H9 (cell line): ENCODE measurements around the gene ROBO1. TPM values are rescaled to one million over a fixed set of nuclear protein-coding genes. Genes with fewer than 3 reads are reported as not detected.

ENCODE experiments used
- DNase-seq: peaks from one replicate; pipeline ENCODE4 v3.0.0-alpha.2; 2017
- H2AFZ ChIP-seq: one replicate; pipeline ENCODE4 v1.6.1; 2013; ENCODE audit warnings: mild to moderate bottlenecking, low read length, control low read depth, moderate library complexity
- H2AK5ac ChIP-seq: 2 replicates; pipeline ENCODE4 v1.6.1; 2013; ENCODE audit warnings: low read length, control low read depth, mixed read lengths; ENCODE audit not compliant: insufficient read length
- H2BK120ac ChIP-seq: one replicate; pipeline ENCODE4 v1.6.1; 2013; ENCODE audit warnings: low read depth, mild to moderate bottlenecking, low read length, control low read depth, inconsistent platforms; ENCODE audit not compliant: poor library complexity, severe bottlenecking
- H2BK12ac ChIP-seq: 2 replicates; pipeline ENCODE4 v1.6.1; 2013; ENCODE audit warnings: low read length, control low read depth, mixed read lengths, low read depth; ENCODE audit not compliant: insufficient read length
- H2BK15ac ChIP-seq: 2 replicates; pipeline ENCODE4 v1.6.1; 2013; ENCODE audit warnings: low read depth, low read length, control low read depth
- H2BK20ac ChIP-seq: one replicate; pipeline ENCODE4 v1.6.1; 2013; ENCODE audit warnings: low read depth, mild to moderate bottlenecking, low read length, control low read depth, inconsistent platforms; ENCODE audit not compliant: poor library complexity, severe bottlenecking
- H2BK5ac ChIP-seq: 2 replicates; pipeline ENCODE4 v1.6.1; 2013; ENCODE audit warnings: low read length, control low read depth, mixed read lengths; ENCODE audit not compliant: insufficient read length
- H3K14ac ChIP-seq: 2 replicates; pipeline ENCODE4 v1.6.1; 2013; ENCODE audit warnings: low read length, control low read depth; ENCODE audit not compliant: insufficient read depth
- H3K18ac ChIP-seq: 2 replicates; pipeline ENCODE4 v1.6.1; 2013; ENCODE audit warnings: low read depth, mild to moderate bottlenecking, mixed read lengths, low read length, control low read depth; ENCODE audit not compliant: insufficient read length
- H3K23ac ChIP-seq: 2 replicates; pipeline ENCODE4 v1.6.1; 2013; ENCODE audit warnings: low read length, control low read depth, mixed read lengths, low read depth; ENCODE audit not compliant: insufficient read length
- H3K23me2 ChIP-seq: 2 replicates; pipeline ENCODE4 v1.6.1; 2013; ENCODE audit warnings: low read depth, mild to moderate bottlenecking, mixed read lengths, low read length, control low read depth; ENCODE audit not compliant: insufficient read length, poor library complexity, severe bottlenecking
- H3K27ac ChIP-seq: 2 replicates; pipeline ENCODE4 v1.5.1; 2013; ENCODE audit warnings: low read length, control low read depth, mixed read lengths, low read depth; ENCODE audit not compliant: insufficient read length
- H3K27me3 ChIP-seq: 2 replicates; pipeline ENCODE4 v1.6.1; 2013; ENCODE audit warnings: low read length, control low read depth, inconsistent platforms; ENCODE audit not compliant: insufficient read depth
- H3K4ac ChIP-seq: 2 replicates; pipeline ENCODE4 v1.6.1; 2013; ENCODE audit warnings: low read depth, mild to moderate bottlenecking, control low read depth, inconsistent platforms, low read length, moderate library complexity
- H3K4me1 ChIP-seq: 2 replicates; pipeline ENCODE4 v1.6.1; 2013; ENCODE audit warnings: low read length, control low read depth, inconsistent platforms; ENCODE audit not compliant: insufficient read depth
- H3K4me2 ChIP-seq: 2 replicates; pipeline ENCODE4 v1.6.1; 2013; ENCODE audit warnings: low read length, control low read depth, mixed read lengths; ENCODE audit not compliant: insufficient read length, insufficient read depth
- H3K56ac ChIP-seq: 2 replicates; pipeline ENCODE4 v1.6.1; 2013; ENCODE audit warnings: low read depth, mild to moderate bottlenecking, mixed read lengths, low read length, control low read depth; ENCODE audit not compliant: insufficient read length
- H3K79me1 ChIP-seq: 2 replicates; pipeline ENCODE4 v1.6.1; 2013; ENCODE audit warnings: low read depth, mild to moderate bottlenecking, moderate library complexity, low read length, control low read depth, inconsistent platforms; ENCODE audit not compliant: insufficient read depth, poor library complexity, severe bottlenecking
- H3K79me2 ChIP-seq: 2 replicates; pipeline ENCODE4 v1.6.1; 2013; ENCODE audit warnings: low read length, control low read depth, inconsistent platforms; ENCODE audit not compliant: insufficient read depth
- H3K9ac ChIP-seq: 2 replicates; pipeline ENCODE4 v1.6.1; 2013; ENCODE audit warnings: low read length, control low read depth, mixed read lengths; ENCODE audit not compliant: insufficient read length; ENCODE audit errors: extremely low read depth
- H3K9me3 ChIP-seq: one replicate; pipeline ENCODE4 v1.6.1; 2013; ENCODE audit warnings: low read depth, low read length, inconsistent platforms; ENCODE audit not compliant: control insufficient read depth
- H3T11ph ChIP-seq: one replicate; pipeline ENCODE4 v1.6.1; 2013; ENCODE audit warnings: mild to moderate bottlenecking, low read length, control low read depth, inconsistent platforms
- H4K20me1 ChIP-seq: one replicate; pipeline ENCODE4 v1.6.1; 2013; ENCODE audit not compliant: control insufficient read depth, insufficient read length, insufficient read depth
- H4K5ac ChIP-seq: 2 replicates; pipeline ENCODE4 v1.6.1; 2013; ENCODE audit warnings: low read depth, mild to moderate bottlenecking, mixed read lengths, low read length, control low read depth; ENCODE audit not compliant: insufficient read length
- H4K8ac ChIP-seq: replicated peaks from 2 replicates; pipeline ENCODE4 v1.6.1; 2013; ENCODE audit warnings: low read length, control low read depth, mixed read lengths, low read depth; ENCODE audit not compliant: insufficient read length
- H4K91ac ChIP-seq: 2 replicates; pipeline ENCODE4 v1.6.1; 2013; ENCODE audit warnings: low read depth, mild to moderate bottlenecking, moderate library complexity, mixed read lengths, low read length, control low read depth; ENCODE audit not compliant: insufficient read length
- H3K27ac Mint-ChIP-seq, 3 experiments: 2 replicates in 2 of 3; 3 replicates in 1 of 3; pipeline ENCODE4 v1.8.0; 2020 to 2021; ENCODE audit warnings: mixed read lengths in 3 of 3, mild to moderate bottlenecking in 1 of 3, moderate library complexity in 1 of 3
- H3K27me3 Mint-ChIP-seq: 2 replicates; pipeline ENCODE4 v1.8.0; 2021; ENCODE audit warnings: low read depth, mild to moderate bottlenecking, moderate library complexity, mixed read lengths
- H3K36me3 Mint-ChIP-seq, 3 experiments: 2 replicates in 2 of 3; 3 replicates in 1 of 3; pipeline ENCODE4 v1.8.0; 2020 to 2021; ENCODE audit warnings: low read depth in 3 of 3, mixed read lengths in 3 of 3; ENCODE audit not compliant: insufficient read depth in 1 of 3
- H3K4me1 Mint-ChIP-seq, 2 experiments: 2 replicates each; pipeline ENCODE4 v1.8.0; 2020; ENCODE audit warnings: mixed read lengths in 2 of 2
- H3K4me3 Mint-ChIP-seq, 2 experiments: 2 replicates in 1 of 2; 3 replicates in 1 of 2; pipeline ENCODE4 v1.8.0; 2020 to 2021; ENCODE audit warnings: mild to moderate bottlenecking in 2 of 2, mixed read lengths in 2 of 2, moderate library complexity in 1 of 2
- H3K9me3 Mint-ChIP-seq, 2 experiments: 2 replicates in 1 of 2; 3 replicates in 1 of 2; pipeline ENCODE4 v1.8.0; 2020; ENCODE audit warnings: mild to moderate bottlenecking in 2 of 2, mixed read lengths in 2 of 2, moderate library complexity in 1 of 2
- WGBS: extraction: QIAGEN DNeasy Blood & Tissue Kit; methylation state at CpG from one replicate; pipeline ENCODE4 v1.1.7; 2013; ENCODE audit warnings: missing lambda C conversion rate, low lambda C conversion rate, mixed read lengths; ENCODE audit not compliant: insufficient read length; ENCODE audit errors: extremely low coverage; 5-methylcytosine and 5-hydroxymethylcytosine counted together
- total RNA-seq: library from RNA; stranded (reverse); gene quantifications from 2 replicates; pipeline ENCODE4 v1.2.1, GENCODE V29; 2021
- TF ChIP-seq, protein P1 (sequence below): fragments of 200-600 bp; sonication (generic); conservative IDR thresholded peaks from 3 replicates; pipeline ENCODE4 v1.8.0; 2021; ENCODE audit warnings: antibody characterized with exemption, mild to moderate bottlenecking

ROBO1 gene
- total RNA-seq, 1 experiment from 2014 or later, result 62.7 TPM

DNA sequence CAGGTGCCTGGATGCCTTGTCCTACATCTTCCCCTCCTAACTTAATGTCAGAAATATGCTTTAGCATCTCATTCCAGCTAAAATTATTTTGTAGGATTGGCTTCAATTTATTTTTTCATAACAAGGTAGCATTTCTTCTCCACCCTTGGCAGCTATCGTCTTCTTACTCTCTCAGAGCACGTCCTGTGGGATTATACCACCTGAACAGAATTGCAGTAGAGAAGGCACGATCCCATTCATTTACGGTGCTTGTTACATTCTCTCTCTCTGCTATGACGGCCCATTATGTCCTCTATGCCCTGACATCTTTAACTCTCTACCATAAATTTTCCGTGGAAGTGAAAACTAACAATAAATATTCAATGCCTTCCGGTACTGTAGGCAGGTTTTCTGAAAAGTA is 103.3 kb downstream of the ROBO1 start:
- H3K4me1 ChIP-seq, result no peaks in the 10 kb centered on the region
- H3K9ac ChIP-seq, result no peak overlapping the region
- no peak overlapping the region for H3K4me3 Mint-ChIP-seq
- no peak overlapping the region for H3K18ac ChIP-seq
- no peaks in the 10 kb centered on the region for H3K23me2 ChIP-seq
- H3K4ac ChIP-seq, result no peak overlapping the region
- H3K79me1 ChIP-seq, result no peaks in the 10 kb centered on the region
- no peaks in the 10 kb centered on the region for H3K36me3 Mint-ChIP-seq
- H2BK15ac ChIP-seq, result no peak overlapping the region
- no peak overlapping the region for H3K56ac ChIP-seq
- no peak overlapping the region for H2BK12ac ChIP-seq
- H3K9me3 ChIP-seq, result no peaks in the 10 kb centered on the region
- no peak overlapping the region for H2BK120ac ChIP-seq
- H3T11ph ChIP-seq, result no peak overlapping the region
- no peaks in the 10 kb centered on the region for H3K27me3 Mint-ChIP-seq
- no peaks in the 10 kb centered on the region; a peak in 2 of 5 replicates for H3K9me3 Mint-ChIP-seq
- WGBS, result no CpG with 5 or more reads among the region's 7 CpGs
- H4K8ac ChIP-seq, result no peak overlapping the region
- H3K4me2 ChIP-seq, result no peak overlapping the region
- H3K14ac ChIP-seq, result no peak overlapping the region
- no peak overlapping the region for H2BK20ac ChIP-seq
- no peak overlapping the region for H4K91ac ChIP-seq
- no peak overlapping the region for H3K23ac ChIP-seq
- H2AK5ac ChIP-seq, result no peak overlapping the region
- no peak overlapping the region for H2AFZ ChIP-seq
- no peaks in the 10 kb centered on the region for H3K79me2 ChIP-seq
- H4K5ac ChIP-seq, result no peak overlapping the region
- H3K27me3 ChIP-seq, result no peaks in the 10 kb centered on the region
- no peaks in the 10 kb centered on the region for H4K20me1 ChIP-seq
- H3K27ac ChIP-seq, result no peak overlapping the region
- H2BK5ac ChIP-seq, result no peak overlapping the region
- TF ChIP-seq, protein P1, sequence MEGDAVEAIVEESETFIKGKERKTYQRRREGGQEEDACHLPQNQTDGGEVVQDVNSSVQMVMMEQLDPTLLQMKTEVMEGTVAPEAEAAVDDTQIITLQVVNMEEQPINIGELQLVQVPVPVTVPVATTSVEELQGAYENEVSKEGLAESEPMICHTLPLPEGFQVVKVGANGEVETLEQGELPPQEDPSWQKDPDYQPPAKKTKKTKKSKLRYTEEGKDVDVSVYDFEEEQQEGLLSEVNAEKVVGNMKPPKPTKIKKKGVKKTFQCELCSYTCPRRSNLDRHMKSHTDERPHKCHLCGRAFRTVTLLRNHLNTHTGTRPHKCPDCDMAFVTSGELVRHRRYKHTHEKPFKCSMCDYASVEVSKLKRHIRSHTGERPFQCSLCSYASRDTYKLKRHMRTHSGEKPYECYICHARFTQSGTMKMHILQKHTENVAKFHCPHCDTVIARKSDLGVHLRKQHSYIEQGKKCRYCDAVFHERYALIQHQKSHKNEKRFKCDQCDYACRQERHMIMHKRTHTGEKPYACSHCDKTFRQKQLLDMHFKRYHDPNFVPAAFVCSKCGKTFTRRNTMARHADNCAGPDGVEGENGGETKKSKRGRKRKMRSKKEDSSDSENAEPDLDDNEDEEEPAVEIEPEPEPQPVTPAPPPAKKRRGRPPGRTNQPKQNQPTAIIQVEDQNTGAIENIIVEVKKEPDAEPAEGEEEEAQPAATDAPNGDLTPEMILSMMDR, result no peak
- no peak overlapping the region for H3K27ac Mint-ChIP-seq
- peaks cover 2 to 6% of the 10 kb centered on the region in 2 experiments for H3K4me1 Mint-ChIP-seq
- no peak for DNase-seq
